ENCODE results near the gene IFFO2.

IFFO2 gene

DNA sequence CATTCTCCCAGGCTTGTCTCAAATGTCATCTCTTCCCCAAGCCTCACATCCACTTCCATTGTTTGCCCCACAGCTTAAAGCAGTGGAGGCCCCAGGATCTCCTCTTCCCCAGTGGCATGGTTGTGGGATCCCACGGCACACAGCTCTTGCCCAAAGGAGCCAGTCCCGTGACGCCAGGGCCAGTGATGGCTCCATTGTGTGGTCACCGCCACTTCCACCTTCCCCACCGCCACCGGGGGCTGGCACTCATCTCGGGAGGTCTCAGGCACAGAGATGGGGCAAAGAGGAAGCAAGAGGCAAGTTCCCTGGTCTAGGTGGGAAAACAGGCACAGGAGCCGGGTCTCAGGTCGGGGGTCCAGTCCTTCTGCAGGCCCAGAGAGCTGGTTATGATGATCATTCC lies 31.2 kb downstream of the IFFO2 start:
- TF ChIP-seq, protein P1, sequence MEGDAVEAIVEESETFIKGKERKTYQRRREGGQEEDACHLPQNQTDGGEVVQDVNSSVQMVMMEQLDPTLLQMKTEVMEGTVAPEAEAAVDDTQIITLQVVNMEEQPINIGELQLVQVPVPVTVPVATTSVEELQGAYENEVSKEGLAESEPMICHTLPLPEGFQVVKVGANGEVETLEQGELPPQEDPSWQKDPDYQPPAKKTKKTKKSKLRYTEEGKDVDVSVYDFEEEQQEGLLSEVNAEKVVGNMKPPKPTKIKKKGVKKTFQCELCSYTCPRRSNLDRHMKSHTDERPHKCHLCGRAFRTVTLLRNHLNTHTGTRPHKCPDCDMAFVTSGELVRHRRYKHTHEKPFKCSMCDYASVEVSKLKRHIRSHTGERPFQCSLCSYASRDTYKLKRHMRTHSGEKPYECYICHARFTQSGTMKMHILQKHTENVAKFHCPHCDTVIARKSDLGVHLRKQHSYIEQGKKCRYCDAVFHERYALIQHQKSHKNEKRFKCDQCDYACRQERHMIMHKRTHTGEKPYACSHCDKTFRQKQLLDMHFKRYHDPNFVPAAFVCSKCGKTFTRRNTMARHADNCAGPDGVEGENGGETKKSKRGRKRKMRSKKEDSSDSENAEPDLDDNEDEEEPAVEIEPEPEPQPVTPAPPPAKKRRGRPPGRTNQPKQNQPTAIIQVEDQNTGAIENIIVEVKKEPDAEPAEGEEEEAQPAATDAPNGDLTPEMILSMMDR (conservative IDR thresholded peaks at IDR 0.05; ENCODE audit: low read depth, low read length) = no peak
- no peak overlapping the region for H3K4me3 ChIP-seq (ENCODE audit: low read length)
- DNase-seq (ENCODE audit: low read depth) = no peak

DNA sequence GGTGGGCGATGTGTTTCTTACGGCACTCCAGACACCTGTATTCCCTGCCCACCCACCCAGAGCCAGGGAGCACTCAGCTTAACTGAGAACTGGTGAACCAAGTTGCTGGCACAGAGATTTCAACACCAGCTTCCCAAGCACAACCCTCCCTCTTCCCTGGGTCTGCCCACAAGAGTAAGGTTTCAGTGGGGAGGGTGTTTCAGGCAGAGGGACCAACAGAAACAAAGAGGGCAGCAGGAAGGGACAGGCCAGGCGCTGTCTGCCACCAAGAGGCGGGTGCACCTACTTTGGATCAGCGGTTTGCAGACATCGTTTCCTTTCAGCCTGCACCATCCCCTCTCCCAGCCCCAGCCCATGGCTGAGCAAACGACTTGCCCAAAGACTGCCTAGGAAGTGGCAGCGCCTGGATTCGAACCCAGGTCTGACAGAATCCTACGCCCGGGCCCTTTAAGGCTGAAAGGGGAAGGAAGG lies 32.2 kb downstream of the IFFO2 start:
- no peak overlapping the region for H3K4me3 ChIP-seq (ENCODE audit: low read length)
- TF ChIP-seq, protein P1 (conservative IDR thresholded peaks at IDR 0.05; ENCODE audit: low read depth, low read length) = no peak
- no peak for DNase-seq (ENCODE audit: low read depth)

DNA sequence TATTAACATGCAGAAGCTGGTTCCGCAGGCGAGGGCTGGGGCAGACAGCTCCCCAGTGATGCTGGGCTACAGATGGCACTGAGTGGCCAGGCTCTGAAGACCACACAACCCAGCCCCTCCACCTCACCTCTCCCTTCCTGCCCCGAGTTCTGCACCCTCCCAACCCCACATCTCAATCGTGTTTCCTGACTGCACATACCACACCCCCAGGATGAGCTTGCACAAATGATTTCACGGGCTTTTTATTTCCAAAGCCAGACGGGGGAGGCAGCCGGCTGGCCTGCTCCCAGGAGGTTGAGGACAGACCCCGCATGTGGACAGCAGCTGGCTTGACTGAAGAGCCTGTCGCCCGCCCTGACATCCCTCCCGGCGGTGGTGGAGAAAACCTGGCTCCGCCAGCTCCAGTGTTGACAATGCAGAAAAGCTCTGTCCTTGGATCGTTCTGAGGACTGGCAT lies 32.7 kb downstream of the IFFO2 start:
- H3K4me3 ChIP-seq (ENCODE audit: low read length) = no peak overlapping the region
- TF ChIP-seq, protein P1 (conservative IDR thresholded peaks at IDR 0.05; ENCODE audit: low read depth, low read length) = no peak
- no peak for DNase-seq (ENCODE audit: low read depth)

DNA sequence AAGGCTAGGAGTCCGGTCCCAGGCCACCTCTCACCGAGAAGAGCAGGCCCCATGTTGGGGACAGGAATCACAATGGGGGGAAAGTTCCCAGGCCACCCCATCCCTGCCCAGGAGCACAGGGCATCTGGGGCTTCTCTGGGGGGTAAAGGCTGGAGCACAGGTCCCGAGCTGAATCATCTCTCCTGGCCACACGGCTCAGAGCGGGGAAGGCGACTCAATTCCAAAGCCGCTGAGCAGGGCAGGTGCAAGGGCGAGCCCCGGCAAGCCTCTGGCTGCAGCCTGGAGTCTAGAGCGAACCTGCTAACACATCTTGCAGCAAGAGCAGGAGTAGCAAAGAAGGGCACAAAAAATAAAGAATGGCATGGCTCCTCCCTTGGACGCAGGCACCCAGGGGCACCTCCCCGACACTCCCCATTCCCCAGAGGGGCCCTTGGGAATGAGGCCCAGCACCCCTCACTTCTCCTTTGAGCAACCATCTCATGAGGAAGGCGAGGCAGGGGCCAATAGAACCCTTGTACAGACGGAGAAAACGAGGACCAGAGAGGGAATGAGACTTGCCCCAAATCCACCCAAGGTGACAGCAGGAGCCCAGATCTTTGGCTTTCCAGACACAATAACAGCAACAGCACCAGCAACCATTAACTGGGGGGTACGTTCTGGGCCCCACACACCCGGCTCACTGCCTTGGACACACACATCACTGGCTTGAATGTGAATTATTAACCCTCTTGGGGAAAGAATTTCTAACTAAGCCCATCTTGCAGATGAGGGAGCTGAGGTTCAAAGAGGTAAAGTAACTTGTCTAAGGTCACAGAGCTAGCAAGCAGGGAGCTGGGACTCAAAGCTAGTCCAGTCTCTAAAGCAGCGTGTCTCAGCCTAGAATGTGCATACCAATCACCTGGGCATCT lies 33.4 kb downstream of the IFFO2 start:
- DNase-seq (ENCODE audit: low read depth) = no peak
- TF ChIP-seq, protein P1 (conservative IDR thresholded peaks at IDR 0.05; ENCODE audit: low read depth, low read length) = no peak
- no peak overlapping the region for H3K4me3 ChIP-seq (ENCODE audit: low read length)

DNA sequence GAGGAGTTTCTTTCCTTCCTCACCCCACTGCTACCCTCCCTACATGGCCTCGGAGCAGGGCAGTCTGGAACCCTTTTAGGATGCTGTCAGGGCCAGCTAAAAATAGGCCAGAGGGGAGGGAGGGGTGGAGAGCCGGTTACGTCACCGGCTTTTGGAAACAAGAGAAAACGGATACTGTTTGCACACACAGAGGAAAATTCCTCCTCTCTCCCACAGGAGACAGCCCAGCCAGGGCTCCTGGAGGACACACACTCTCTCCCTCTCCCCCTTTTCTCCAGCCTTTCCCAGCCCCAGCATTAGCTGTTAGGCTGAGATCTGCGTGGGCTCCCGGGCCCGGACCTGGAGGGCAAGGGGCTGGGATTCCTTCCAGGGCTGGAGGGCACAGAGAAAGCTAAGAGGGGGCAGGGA lies 34.2 kb downstream of the IFFO2 start:
- TF ChIP-seq, protein P1 (conservative IDR thresholded peaks at IDR 0.05; ENCODE audit: low read depth, low read length) = peak; percentile 14
- H3K4me3 ChIP-seq (ENCODE audit: low read length) = no peak overlapping the region
- no peak for DNase-seq (ENCODE audit: low read depth)

DNA sequence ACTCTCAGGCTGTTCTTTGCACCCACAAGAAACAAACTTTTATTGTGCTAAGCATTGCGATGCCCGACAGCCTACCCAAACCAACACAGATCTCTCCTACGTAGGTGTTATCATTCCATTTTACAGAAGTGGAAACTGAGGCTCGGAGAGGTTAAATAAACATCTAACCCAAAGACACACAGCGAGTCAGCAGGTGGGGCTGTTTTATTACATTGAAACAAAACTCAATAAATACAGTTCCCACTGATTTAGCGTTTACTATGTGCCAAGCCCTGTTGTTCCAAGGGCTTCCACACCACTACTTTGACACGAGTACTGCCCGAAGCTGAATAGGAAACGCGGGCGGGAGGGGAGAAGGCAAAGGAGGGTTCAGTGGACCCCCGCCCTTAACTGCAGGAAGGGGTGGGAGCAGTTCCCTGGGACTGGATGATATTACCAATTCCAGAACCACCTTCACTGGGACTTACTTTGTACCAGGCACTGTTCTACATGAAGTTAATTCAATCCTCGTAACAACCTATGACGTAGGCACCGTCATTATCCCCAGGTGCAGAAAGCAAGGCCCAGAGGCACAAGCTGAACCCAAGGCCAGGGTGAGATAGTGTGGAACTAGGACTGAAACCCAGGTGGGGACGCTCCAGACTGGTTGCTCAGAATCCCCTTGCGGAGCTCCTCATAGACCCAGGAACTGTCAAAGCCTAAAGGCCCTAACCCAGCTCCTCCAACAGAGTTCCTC lies 34.8 kb downstream of the IFFO2 start:
- no peak overlapping the region for H3K4me3 ChIP-seq (ENCODE audit: low read length)
- no peak for DNase-seq (ENCODE audit: low read depth)

More for the DNA sequence above, 34.8 kb downstream of the IFFO2 start:
- TF ChIP-seq, protein P1 (conservative IDR thresholded peaks at IDR 0.05; ENCODE audit: low read depth, low read length) = no peak
